Astrocyte (in vitro differentiated cells and primary cell): Measurements from ENCODE around the gene ADAMTSL2. TPM values are rescaled to one million over a fixed set of nuclear protein-coding genes. Genes with fewer than 3 reads are reported as not detected.
A peak's percentile ranks its signal among the peaks of the same experiment; 100 is the strongest.

Source experiments
- DNase-seq: peaks from one replicate; pipeline ENCODE4 v3.0.0-alpha.2; 2010; ENCODE audit warnings: low read depth
- FAIRE-seq: peaks from 2 replicates; lab custom pipeline; 2011; peaks lifted over from hg19 to GRCh38; lab: Jason Lieb, UNC
- H2AFZ ChIP-seq: 2 replicates; pipeline ENCODE4 v1.6.0; 2012; ENCODE audit warnings: low read depth, low read length, inconsistent platforms
- H3K27ac ChIP-seq: 2 replicates; pipeline ENCODE4 v1.5.1; 2011; ENCODE audit warnings: low read depth, low read length, inconsistent platforms
- H3K27me3 ChIP-seq: 2 replicates; pipeline ENCODE4 v1.6.0; 2011; ENCODE audit warnings: low read length, inconsistent platforms; ENCODE audit not compliant: insufficient read depth
- H3K36me3 ChIP-seq: 2 replicates; pipeline ENCODE4 v1.5.1; 2011; ENCODE audit warnings: low read length, inconsistent platforms; ENCODE audit not compliant: insufficient read depth
- H3K4me1 ChIP-seq: 2 replicates; pipeline ENCODE4 v1.5.1; 2011; ENCODE audit warnings: low read length, inconsistent platforms; ENCODE audit not compliant: insufficient read depth
- H3K4me2 ChIP-seq: 2 replicates; pipeline ENCODE4 v1.6.0; 2012; ENCODE audit warnings: low read length, inconsistent platforms
- H3K4me3 ChIP-seq: 2 replicates; pipeline ENCODE4 v1.5.1; 2011; ENCODE audit warnings: low read depth, mild to moderate bottlenecking, low read length, inconsistent platforms; ENCODE audit not compliant: insufficient read depth
- H3K79me2 ChIP-seq: 2 replicates; pipeline ENCODE4 v1.6.0; 2012; ENCODE audit warnings: mild to moderate bottlenecking, low read length, inconsistent platforms; ENCODE audit not compliant: insufficient read depth
- H3K9ac ChIP-seq: 2 replicates; pipeline ENCODE4 v1.6.0; 2012; ENCODE audit warnings: mild to moderate bottlenecking, low read length, inconsistent platforms
- H3K9me3 ChIP-seq: 2 replicates; pipeline ENCODE4 v1.5.1; 2012; ENCODE audit warnings: low read depth, mild to moderate bottlenecking, low read length, inconsistent platforms; ENCODE audit not compliant: insufficient read depth
- H4K20me1 ChIP-seq: 2 replicates; pipeline ENCODE4 v1.6.0; 2012; ENCODE audit warnings: low read length, inconsistent platforms; ENCODE audit not compliant: insufficient read depth
- H3K27ac Mint-ChIP-seq: one replicate; pipeline ENCODE4 v1.8.0; 2021; ENCODE audit warnings: mild to moderate bottlenecking, mixed read lengths; ENCODE audit not compliant: unreplicated experiment
- H3K27me3 Mint-ChIP-seq: one replicate; pipeline ENCODE4 v1.8.0; 2021; ENCODE audit warnings: low read depth, mixed read lengths; ENCODE audit not compliant: unreplicated experiment
- H3K36me3 Mint-ChIP-seq: one replicate; pipeline ENCODE4 v1.8.0; 2021; ENCODE audit warnings: low read depth, mixed read lengths; ENCODE audit not compliant: unreplicated experiment
- H3K4me1 Mint-ChIP-seq: one replicate; pipeline ENCODE4 v1.8.0; 2021; ENCODE audit warnings: low read depth, mixed read lengths; ENCODE audit not compliant: unreplicated experiment
- H3K4me3 Mint-ChIP-seq: one replicate; pipeline ENCODE4 v1.8.0; 2021; ENCODE audit warnings: mild to moderate bottlenecking, moderate library complexity, mixed read lengths; ENCODE audit not compliant: unreplicated experiment
- H3K9me3 Mint-ChIP-seq: one replicate; pipeline ENCODE4 v1.8.0; 2021; ENCODE audit warnings: mild to moderate bottlenecking, mixed read lengths; ENCODE audit not compliant: unreplicated experiment
- CTCF ChIP-seq: IDR thresholded peaks from 2 replicates; pipeline ENCODE4 v1.5.1; 2011; ENCODE audit warnings: low read depth, mild to moderate bottlenecking, inconsistent platforms, low read length, moderate library complexity; ENCODE audit not compliant: insufficient read depth
- EZH2 ChIP-seq: IDR thresholded peaks from 2 replicates; pipeline ENCODE4 v1.6.1; 2012; ENCODE audit warnings: mild to moderate bottlenecking, low read length, inconsistent platforms; ENCODE audit not compliant: insufficient read depth
- total RNA-seq: library from RNA; stranded (reverse); gene quantifications from 2 replicates; pipeline ENCODE4 v1.2.1, GENCODE V29; 2021

The ADAMTSL2 gene
- total RNA-seq, 1 donor from 2014 or later: 0.52 TPM

- H3K9me3 Mint-ChIP-seq: no peaks in the 10 kb centered on the region
- H3K9me3 ChIP-seq: no peaks in the 10 kb centered on the region
These were observed 23.1 kb downstream of the ADAMTSL2 start for GRCh38 chr9:133557581-133557980.

GRCh38 chr9:133558191-133559126 is 24.0 kb downstream of the ADAMTSL2 start:
- Histone ChIP-seq H3K27ac (peak overlapping the region; percentile 65), H3K9ac (peak overlapping the region; percentile 61), H3K9me3 (no peaks in the 10 kb centered on the region), H4K20me1 (no peaks in the 10 kb centered on the region), H3K79me2 (no peaks in the 10 kb centered on the region), H3K4me3 (peak overlapping the region; percentile 39), H3K27me3 (peaks cover 7% of the 10 kb centered on the region), H3K36me3 (no peaks in the 10 kb centered on the region), H2AFZ (peak overlapping the region; percentile 27), H3K4me2 (peak overlapping the region; percentile 77), H3K4me1 (peaks cover 23% of the 10 kb centered on the region)
- Mint-ChIP-seq H3K9me3 (no peaks in the 10 kb centered on the region), H3K4me3 (peak overlapping the region; percentile 62), H3K36me3 (no peaks in the 10 kb centered on the region), H3K27me3 (peaks cover 16% of the 10 kb centered on the region), H3K27ac (peak overlapping the region; percentile 90), H3K4me1 (peaks cover 28% of the 10 kb centered on the region)
- DNase-seq (peak; percentile 78), FAIRE-seq (peak; percentile 55)
- TF ChIP-seq EZH2 (no peak), CTCF (no peak)

More at GRCh38 chr9:133557581-133557980, 23.1 kb downstream of the ADAMTSL2 start:
- H3K9ac ChIP-seq: no peak overlapping the region
- no peaks in the 10 kb centered on the region for H3K36me3 ChIP-seq
- DNase-seq (no peak), FAIRE-seq (no peak)
- Mint-ChIP-seq H3K27ac (no peak overlapping the region), H3K36me3 (no peaks in the 10 kb centered on the region), H3K27me3 (peaks cover 19% of the 10 kb centered on the region), H3K4me1 (peaks cover 23% of the 10 kb centered on the region), H3K4me3 (peak overlapping the region; percentile 62)
- TF ChIP-seq CTCF (no peak), EZH2 (no peak)
- H3K27ac ChIP-seq: no peak overlapping the region
- peaks cover 20% of the 10 kb centered on the region for H3K4me1 ChIP-seq
- peak overlapping the region; percentile 77 for H3K4me2 ChIP-seq
- no peaks in the 10 kb centered on the region for H4K20me1 ChIP-seq
- no peak overlapping the region for H3K4me3 ChIP-seq
- peaks cover 6% of the 10 kb centered on the region for H3K27me3 ChIP-seq
- no peaks in the 10 kb centered on the region for H3K79me2 ChIP-seq
- no peak overlapping the region for H2AFZ ChIP-seq
